RPMI7951 (cell line): ENCODE measurements around the gene FBXW8. TPM values are rescaled to one million over a fixed set of nuclear protein-coding genes. Genes with fewer than 3 reads are reported as not detected.
A peak's percentile ranks its signal among the peaks of the same experiment; 100 is the strongest.

Experiments
- DNase-seq: peaks from one replicate; pipeline ENCODE4 v3.0.0-alpha.2; 2012; ENCODE audit warnings: low read depth
- total RNA-seq: library from RNA; depleted of rRNA; stranded (reverse); fragments of >200 nt; shearing (Covaris generic); gene quantifications from 2 replicates; pipeline ENCODE4 v1.2.3, GENCODE V29; 2014

Gene FBXW8
- total RNA-seq, 1 experiment from 2014 or later = 6.1 TPM

DNA sequence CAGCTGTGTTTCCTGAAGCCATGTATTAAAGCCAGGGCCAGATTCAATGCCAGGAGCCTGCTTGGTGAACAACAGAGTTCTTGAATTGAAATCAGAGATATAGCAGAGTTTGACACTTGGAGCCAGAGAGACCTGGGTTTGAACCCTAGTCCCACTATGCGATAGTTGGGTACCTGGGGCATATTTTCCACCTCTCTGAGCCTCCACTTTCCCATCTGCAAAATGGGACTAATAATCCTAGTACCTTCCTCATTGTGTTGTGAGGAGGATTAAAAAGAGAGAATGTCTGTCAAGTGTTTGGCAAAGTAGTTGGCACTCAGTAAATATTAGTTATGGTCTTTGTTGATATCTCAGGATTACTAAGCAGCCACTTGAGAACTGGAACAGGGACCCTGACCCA, 23.5 kb upstream of the FBXW8 start:
- DNase-seq = no peak

DNA sequence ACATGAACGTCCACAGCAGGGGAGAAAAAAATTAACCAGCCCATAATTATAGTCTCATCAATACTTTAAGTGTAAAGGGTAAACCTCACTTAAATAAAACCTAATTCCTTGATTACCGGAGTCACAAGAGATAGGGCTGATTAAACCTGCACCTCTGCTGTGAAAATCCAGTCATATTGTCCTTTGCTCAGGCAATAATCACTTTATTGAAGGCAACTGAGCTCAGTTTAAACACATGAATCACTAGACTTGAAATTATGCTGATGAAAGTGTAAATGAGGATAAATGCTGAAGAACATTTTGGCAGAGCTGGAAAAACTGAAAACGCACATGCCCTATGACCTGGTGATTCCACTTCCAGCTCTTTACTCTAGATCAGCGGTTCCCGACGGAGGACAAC, 22.9 kb upstream of the FBXW8 start:
- no peak for DNase-seq

DNA sequence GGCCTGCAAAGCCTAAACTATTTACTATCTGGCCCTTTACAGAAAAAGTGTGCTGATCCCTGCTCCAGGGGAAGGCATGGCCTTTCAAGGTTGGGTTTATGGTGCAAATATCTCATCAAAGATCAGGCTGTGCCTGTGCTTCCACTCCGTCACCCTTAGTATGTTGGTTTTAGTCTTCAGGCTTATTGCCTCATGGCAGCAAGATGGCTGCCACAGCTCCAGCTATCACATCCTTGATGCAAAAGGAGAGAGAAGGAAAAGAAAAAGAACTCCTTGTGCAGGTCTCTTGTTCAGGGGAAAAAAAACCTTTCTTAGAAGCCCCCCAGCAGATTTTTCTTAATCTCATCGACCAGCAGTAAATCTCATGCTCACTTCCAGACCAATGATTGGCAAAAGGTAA, 20.4 kb upstream of the FBXW8 start:
- no peak for DNase-seq

DNA sequence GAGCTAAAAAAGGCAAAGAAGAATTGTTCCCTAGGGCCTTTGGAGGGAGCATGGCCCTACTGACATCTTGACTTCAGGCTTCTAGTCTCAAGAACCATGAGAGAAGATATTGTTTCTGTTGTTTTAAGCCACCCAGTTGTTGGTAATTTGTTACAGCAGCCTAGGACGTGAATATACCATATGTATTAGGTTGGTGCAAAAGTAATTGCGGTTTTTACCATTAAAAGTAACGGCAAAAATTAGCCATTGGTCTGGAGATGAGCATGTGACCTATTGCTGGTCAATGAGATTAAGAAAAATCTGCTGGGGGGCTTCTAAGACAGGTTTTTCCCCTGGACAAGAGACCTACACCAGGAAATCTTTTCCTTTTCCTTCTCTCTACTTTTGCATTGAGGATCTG, 19.7 kb upstream of the FBXW8 start:
- DNase-seq = no peak

GRCh38 chr12:116892349-116893140, 18.2 kb upstream of the FBXW8 start:
- no peak for DNase-seq

DNA sequence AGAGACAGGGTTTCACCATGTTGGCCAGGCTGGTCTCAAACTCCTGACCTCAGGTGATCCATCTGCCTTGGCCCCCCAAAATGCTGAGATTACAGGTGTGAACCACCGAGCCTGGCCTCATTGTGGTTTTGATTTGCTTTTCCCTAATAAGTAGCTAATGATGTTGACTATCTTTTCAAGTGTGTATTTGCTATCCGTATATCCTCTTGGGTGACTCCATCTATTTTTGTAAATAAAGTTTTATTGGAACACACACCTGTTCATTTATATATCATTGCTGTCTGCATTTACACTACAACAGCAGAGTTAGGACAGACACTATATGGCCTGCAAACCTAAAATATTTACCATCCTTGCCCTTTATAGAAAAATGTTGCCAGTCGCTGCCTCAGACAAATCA, 15.8 kb upstream of the FBXW8 start:
- DNase-seq = no peak

GRCh38 chr12:116896411-116896924, 14.3 kb upstream of the FBXW8 start:
- DNase-seq = no peak

- no peak for DNase-seq
These were observed 13.3 kb upstream of the FBXW8 start for GRCh38 chr12:116897476-116897875.

DNA sequence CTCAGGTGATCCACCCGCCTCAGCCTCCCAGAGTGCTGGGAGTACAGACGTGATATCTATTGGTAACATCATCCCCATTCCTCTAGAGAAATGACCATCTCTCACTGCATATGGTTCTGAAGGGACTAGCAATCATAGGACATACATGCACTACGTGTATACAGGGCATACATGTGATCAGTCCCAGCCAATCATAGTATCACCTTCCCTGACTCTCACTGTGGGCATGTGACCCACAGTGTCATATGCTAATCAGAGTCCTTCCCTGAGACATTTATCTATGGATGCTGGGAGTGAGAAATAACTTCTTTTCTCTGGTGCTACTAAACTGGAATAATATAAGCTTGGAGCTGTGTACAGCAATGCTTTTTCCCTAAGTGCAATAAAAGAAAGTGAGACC, 12.1 kb upstream of the FBXW8 start:
- no peak for DNase-seq

DNA sequence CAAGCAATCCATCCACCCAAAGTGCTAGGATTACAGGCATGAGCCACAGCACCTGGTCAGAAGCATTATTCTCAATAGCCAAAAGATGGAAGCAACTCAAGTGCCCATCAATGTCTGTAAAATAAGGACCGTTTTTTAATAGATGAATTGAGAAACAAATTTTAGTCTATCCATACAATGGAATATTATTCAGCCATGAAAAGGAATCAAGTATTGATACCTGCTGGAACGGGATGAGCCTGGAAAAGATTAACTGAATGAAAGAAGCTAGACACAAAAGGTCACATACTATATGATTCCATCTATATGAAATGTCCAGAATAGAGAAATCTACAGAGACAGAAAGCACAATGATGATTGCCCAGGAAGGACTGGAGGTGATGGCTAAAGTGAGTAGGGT, 9.1 kb upstream of the FBXW8 start:
- no peak for DNase-seq

- DNase-seq = no peak
These were observed 6.9 kb upstream of the FBXW8 start for GRCh38 chr12:116903818-116904217.

DNA sequence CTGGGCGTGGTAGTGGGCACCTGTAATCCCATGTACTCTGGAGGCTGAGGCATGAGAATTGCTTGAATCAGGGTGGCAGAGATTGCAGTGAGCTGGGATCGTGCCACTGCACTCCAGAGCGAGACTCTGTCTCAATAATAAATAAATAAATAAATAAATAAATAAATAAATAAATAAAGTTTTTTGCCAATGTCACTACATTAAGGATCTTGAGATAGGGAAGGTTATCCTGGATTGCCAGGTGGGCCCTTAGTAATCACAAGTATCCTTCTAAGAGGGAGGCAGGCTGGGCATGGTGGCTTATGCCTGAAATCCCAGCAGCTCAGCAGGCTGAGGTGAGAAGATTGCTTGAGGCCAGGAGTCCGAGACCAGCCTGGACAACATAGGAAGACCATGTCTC, 4.5 kb upstream of the FBXW8 start:
- no peak for DNase-seq

GRCh38 chr12:116910280-116910644, 488 bp upstream of the FBXW8 start:
- DNase-seq = no peak

DNA sequence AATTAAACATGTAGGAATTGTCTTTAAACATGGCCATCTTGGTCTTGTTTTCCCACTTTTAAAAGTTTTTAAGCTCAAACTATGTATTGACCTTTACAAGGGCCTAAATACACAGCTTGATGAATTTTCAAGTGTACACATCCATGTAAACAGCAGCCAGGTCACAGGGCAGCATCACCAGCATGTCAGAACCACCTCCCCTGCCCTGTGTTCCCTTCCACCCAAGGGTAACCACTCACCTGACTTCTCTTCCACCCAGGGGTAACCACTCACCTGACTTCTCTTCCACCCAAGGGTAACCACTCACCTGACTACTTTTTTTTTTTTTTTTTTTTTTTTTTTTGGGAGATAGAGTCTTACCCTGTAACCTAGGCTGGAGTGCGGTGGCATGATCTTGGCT, 4.6 kb downstream of the FBXW8 start:
- no peak for DNase-seq

DNA sequence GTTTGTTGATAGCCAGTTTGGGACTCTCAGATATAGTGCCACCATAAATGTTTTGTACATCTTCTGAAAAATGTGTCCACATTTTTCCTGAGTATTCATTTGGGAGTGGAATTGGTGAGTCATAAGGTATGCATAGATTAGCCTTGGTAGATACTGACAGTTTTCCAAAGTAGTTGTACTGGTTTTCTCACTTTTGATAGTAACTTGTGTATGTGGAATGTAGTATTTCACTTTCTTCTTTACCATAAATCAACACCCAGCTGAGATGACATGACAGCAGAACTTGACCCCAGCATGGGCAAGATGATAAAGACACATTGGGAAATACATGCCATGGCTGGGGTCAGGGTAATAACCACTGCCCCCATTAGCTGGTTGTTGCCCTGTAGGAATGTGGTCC, 5.4 kb downstream of the FBXW8 start:
- peak; percentile 38 for DNase-seq

DNA sequence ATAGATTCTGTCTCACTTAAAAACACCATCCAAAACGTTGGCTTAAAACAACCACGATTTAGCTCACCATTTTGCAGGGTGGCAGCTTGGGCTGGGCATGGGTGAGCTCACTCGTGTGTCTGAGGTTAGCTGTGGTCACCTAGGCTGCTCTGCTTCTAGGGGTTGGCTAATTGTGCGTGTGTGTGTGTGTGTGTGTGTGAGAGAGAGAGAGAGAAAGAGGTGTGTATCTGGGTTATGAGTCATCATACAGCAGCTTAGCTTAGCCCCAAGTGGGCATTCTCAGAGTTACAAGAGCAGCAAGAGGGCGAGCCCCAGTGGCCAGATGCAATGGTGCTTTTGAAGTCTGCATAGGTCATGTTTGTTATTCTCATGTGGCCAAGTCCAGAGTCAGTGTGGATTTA, 6.0 kb downstream of the FBXW8 start:
- peak; percentile 93 for DNase-seq

DNA sequence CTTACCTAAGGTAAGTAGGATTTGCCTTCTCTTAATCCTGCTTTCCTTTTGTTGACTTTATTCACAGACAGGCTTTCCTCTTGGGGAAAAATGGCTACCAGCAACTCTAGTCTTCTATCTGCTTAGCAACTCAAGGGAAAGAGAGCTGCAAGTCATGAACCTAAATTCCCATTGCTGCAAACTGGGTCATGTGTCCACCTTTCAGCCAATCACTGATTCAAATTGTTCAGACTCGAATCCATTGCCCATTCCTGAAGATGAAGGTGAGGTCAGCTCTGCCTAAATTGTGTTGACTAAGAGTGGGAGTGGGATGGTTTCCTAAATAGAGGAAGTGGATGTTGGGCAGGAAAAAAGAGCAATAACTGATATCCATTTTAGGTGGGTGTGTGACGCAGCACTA, 7.7 kb downstream of the FBXW8 start:
- no peak for DNase-seq

- no peak for DNase-seq
These were observed 8.5 kb downstream of the FBXW8 start for GRCh38 chr12:116919247-116919661.

GRCh38 chr12:116919706-116920485, 9.1 kb downstream of the FBXW8 start:
- DNase-seq = no peak

- DNase-seq = no peak
These were observed 10.2 kb downstream of the FBXW8 start for GRCh38 chr12:116920939-116921338.

DNA sequence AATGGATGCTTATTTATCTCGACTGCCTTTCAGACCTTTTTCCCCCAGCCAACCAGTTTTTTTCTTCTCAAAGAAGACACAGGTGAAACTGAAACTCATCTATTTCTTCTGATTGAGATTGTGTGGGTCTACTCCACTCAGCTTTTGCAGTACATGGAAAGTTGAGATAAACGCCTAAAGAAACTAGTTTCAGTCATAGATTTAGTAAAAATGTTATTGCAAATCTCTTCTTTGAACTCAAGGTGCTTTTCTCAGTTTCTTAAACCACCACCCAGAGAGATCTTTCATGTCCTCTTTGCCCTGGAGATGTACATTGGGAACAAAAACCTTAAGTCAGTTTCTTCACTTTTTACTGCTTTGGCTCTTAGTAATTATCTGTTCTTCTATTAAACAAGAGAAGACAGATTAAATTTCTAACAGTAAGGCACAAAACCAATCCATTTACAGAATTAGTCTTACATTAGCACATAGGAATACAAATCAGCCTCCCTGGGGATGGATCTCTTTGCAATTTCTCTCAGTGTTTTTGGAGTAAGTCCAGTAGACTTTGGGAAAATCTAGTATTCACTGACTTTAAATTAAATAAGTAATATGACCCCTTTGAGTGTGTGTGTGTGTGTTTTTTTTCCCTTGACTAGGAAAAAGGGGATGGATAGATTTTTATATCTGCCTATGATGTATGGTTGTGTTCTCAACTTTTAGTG, 11.6 kb downstream of the FBXW8 start:
- no peak for DNase-seq
